BJ (cell line): ENCODE results near the gene LTA4H. TPM values are rescaled to one million over a fixed set of nuclear protein-coding genes. Genes with fewer than 3 reads are reported as not detected.

ENCODE experiments used
- CTCF ChIA-PET: fragments of 350-600 bp; formaldehyde crosslinking; extraction: SDS; loops from one replicate; lab custom pipeline; 2021; ENCODE audit warnings: antibody characterized with exemption, inconsistent platforms; lab: Yijun Ruan, JAX
- POLR2A ChIA-PET: fragments of 300-600 bp; sonication (Branson Sonifier 250); formaldehyde crosslinking; extraction: SDS; loops from one replicate; lab custom pipeline; 2021; ENCODE audit warnings: antibody characterized with exemption; lab: Charles Lee
- DNase-seq: peaks from one replicate; pipeline ENCODE4 v3.0.0-alpha.2; 2011; ENCODE audit warnings: low read depth
- H3K27me3 ChIP-seq: 2 replicates; pipeline ENCODE4 v1.6.0; 2011; ENCODE audit warnings: low read length; ENCODE audit not compliant: control insufficient read depth, insufficient read depth
- H3K36me3 ChIP-seq: 2 replicates; pipeline ENCODE4 v1.5.1; 2011; ENCODE audit warnings: low read length; ENCODE audit not compliant: control insufficient read depth, insufficient read depth
- H3K4me3 ChIP-seq: 2 replicates; pipeline ENCODE4 v1.5.1; 2011; ENCODE audit warnings: low read depth, mild to moderate bottlenecking, control low read depth, low read length
- polyA plus RNA-seq: library from polyadenylated mRNA; depleted of rRNA; stranded (reverse); fragments of >200 nt; gene quantifications from 2 replicates; pipeline ENCODE4 v1.2.3, GENCODE V29; 2011
- TF ChIP-seq, protein P1 (sequence below): IDR thresholded peaks from 2 replicates; pipeline ENCODE4 v1.5.1; 2011; ENCODE audit warnings: low read depth, mild to moderate bottlenecking, control low read depth, inconsistent platforms, low read length, moderate library complexity; ENCODE audit not compliant: insufficient read depth

The LTA4H gene
- polyA plus RNA-seq, 1 experiment: 35.1 TPM

DNA sequence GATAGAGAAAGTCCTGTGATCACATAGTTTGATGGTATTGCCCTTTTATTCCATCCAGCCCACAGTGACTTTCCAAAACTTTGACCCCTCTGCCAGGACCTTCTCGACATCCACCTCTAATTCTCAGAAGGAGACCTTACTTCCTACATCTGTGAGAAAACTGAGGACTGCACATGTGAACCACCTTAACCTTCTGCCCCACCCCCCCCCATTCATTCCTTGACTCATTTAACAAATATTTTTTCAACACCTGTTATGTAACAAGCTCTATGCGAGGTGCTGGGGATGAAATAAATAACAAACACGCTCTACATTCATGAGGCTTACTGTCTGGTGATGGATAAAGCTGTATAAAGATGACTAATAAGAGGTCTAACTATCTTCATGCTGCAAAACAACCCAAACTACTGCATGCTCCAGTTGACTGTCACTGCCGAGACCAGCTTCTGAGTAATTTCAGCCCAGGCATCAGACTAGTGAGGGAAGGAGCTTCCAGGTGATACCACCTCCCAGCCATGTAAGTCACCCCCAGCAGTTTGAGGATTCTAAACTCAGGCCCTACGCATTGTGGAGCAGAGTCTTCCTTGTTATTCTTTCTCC lies 37.4 kb downstream of the LTA4H start:
- POLR2A ChIA-PET: interaction anchor here (0.6 kb wide), 1 partner anchor 102 kb away, joined by 7 read pairs; no protein-coding TSS in a partner anchor
- no peak for DNase-seq

DNA sequence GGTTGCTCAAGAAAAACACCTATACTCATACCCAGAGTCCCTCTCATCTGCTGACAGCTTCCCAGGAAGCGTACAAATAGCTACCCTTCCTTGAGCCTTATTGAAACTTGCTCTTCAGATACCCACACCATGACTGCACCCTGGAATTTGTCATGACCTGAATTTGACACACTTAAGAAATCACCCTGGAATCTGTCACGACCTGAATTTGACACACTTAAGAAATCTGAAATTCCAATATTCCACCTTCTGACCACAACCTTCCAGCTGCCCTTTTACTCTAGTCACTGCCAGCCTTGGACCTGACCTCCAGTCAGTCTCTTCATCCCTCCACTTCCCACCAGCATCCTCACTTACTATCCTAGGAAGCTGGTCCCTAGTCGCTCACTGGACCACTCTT lies 38.1 kb downstream of the LTA4H start:
- TF ChIP-seq, protein P1, sequence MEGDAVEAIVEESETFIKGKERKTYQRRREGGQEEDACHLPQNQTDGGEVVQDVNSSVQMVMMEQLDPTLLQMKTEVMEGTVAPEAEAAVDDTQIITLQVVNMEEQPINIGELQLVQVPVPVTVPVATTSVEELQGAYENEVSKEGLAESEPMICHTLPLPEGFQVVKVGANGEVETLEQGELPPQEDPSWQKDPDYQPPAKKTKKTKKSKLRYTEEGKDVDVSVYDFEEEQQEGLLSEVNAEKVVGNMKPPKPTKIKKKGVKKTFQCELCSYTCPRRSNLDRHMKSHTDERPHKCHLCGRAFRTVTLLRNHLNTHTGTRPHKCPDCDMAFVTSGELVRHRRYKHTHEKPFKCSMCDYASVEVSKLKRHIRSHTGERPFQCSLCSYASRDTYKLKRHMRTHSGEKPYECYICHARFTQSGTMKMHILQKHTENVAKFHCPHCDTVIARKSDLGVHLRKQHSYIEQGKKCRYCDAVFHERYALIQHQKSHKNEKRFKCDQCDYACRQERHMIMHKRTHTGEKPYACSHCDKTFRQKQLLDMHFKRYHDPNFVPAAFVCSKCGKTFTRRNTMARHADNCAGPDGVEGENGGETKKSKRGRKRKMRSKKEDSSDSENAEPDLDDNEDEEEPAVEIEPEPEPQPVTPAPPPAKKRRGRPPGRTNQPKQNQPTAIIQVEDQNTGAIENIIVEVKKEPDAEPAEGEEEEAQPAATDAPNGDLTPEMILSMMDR: no peak
- ChIA-PET CTCF (interaction anchor here (0.9 to 2.7 kb wide), 2 partner anchors 405 to 519 kb away, joined by 3 to 7 read pairs; no protein-coding TSS in a partner anchor), POLR2A (no interaction called here)
- H3K36me3 ChIP-seq: no peaks in the 10 kb centered on the region
- no peak overlapping the region for H3K4me3 ChIP-seq
- DNase-seq: no peak
- H3K27me3 ChIP-seq: no peaks in the 10 kb centered on the region

More for the DNA sequence above, 37.4 kb downstream of the LTA4H start:
- no peaks in the 10 kb centered on the region for H3K27me3 ChIP-seq
- CTCF ChIA-PET: interaction anchor here (0.6 to 3.6 kb wide), 19 partner anchors 9 to 519 kb away, joined by 3 to 41 read pairs (median 4); partner anchors contain the start of gene CCDC38
- no peak overlapping the region for H3K4me3 ChIP-seq
- H3K36me3 ChIP-seq: no peaks in the 10 kb centered on the region
- TF ChIP-seq, protein P1: no peak

DNA sequence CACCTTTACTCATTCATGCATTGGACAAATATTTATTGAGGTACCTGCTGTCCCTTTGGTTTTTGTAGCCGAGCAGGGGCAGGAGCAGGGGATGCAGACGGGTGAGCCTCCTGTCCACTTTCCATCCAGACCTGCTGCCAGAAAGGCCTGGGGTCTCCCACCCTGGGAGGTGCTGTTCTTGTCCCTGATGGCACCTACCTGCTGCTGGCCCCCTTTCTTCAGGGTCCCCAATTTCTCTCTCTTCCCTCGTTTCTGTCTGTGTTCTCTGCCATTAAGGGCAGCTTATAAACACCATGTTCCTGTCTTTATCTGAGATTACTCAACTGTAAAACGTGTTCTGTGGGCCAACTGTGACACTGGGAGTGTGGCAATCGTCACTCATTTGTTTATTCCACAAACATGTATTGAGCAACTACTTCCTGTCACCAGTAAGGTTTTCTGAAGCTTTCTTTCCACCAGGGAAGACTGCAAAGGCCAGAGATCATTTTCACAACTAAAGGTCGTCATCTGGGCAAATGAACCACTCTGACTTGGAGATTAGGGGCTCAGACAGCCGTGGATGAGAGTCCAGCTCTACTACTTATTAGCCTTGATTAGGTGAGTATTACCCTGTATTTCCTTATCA lies 39.2 kb downstream of the LTA4H start, which contains the start of gene HAL:
HAL (minus strand) TSS at position 311 of the 625 bp plus-strand sequence. CDS start 434 bp downstream, outside the sequence.
- DNase-seq: no peak
- TF ChIP-seq, protein P1: no peak
- H3K36me3 ChIP-seq: no peaks in the 10 kb centered on the region
- no peak within 1 kb of the TSS for H3K4me3 ChIP-seq
- CTCF ChIA-PET: interaction anchor here (1.3 kb wide), 1 partner anchor 78 kb away, joined by 3 read pairs; no protein-coding TSS in a partner anchor
- POLR2A ChIA-PET: no interaction called here
- H3K27me3 ChIP-seq: no peaks in the 10 kb centered on the region

DNA sequence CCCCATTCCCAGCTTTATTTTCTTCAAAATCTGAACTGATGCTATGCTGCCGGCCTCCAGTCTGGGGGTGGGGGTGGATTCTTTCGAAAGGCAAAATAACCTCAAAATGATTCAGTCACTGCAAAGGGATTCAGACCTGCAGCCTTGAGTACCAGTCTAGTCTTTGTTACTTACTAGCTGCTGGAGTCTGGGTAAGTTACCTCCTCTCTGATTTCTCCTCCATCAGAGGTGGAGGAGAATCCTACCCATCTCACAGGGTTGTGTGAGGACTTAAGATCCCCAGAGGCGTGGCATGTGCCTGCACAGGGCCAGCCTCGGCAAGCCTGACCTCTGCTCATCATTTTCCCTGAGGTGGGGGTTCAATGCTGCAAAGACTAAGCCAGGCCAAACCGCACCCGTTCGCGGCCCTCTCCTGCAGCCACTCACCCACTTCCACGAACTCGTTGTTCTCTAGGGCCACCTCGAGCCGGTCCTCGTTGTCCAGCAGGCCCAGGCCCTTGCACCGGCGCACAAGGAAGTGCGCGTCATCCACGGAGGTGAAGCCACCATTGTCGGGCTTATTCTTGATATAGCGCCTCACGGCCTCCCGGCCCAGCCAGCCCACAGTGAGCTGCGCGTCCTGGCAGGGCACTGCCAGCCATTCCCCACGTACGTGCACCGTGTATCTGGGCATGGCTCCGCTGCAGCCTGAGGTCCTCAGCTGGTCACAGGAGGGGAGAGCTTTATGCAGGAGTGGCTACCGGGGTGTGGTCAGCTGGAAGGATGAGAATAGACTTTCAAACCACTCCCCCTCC lies 40.0 kb downstream of the LTA4H start:
- ChIA-PET POLR2A (no interaction called here), CTCF (interaction anchor here (1.3 kb wide), 1 partner anchor 77 kb away, joined by 3 read pairs; no protein-coding TSS in a partner anchor)
- DNase-seq: no peak
- TF ChIP-seq, protein P1: no peak
- Histone ChIP-seq H3K36me3 (no peaks in the 10 kb centered on the region), H3K4me3 (no peak overlapping the region), H3K27me3 (no peaks in the 10 kb centered on the region)
